ENCODE data around the gene CDIPT. TPM values are rescaled to one million over a fixed set of nuclear protein-coding genes. Genes with fewer than 3 reads are reported as not detected.
"Not testable (repeated sequence)": the region's sequence is repeated elsewhere in the genome, so short reads cannot be mapped to it uniquely, and the experiment has no call there.

CDIPT gene, protein sequence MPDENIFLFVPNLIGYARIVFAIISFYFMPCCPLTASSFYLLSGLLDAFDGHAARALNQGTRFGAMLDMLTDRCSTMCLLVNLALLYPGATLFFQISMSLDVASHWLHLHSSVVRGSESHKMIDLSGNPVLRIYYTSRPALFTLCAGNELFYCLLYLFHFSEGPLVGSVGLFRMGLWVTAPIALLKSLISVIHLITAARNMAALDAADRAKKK
- total RNA-seq, result 31.1 TPM

DNA sequence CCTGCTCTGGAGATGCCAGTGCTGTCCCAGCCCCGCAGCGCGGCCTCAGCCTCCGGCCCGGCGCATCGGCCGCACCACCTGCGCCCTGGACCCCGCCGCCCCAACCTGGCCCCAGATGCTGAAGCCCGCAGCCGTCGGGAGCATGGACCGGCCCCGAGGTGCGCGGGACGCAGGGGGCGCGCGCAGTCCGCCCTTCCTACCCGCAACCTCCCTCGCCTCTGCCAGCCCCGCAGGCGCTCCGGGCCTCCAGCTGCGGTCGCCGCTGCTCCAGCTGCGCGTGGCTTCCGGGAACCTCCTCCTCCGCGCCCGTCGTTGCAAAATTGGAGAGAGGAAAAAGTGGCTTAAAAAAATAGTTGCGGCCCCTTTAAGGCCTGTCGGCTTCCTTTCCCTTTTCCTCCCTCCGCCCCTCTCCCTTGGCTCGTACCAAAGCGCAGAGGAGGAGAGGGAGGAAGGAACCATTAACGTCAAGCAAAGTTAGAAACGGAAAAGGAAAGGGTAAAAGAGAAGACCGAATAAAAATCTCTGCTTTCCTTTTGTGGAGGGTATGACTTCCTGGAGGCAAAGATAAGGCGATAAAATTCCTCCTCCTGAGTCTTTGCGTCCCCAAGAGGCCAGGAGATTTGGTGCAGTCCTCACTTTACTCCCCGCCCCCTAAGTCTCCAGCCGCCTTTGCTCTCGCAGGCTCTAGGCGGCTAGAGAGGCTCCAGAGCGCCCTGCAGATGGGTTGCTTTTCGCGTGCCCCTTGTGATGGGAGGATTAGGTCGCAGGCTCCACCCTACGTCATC lies at the start of gene CDIPT:
Gene CDIPT (minus strand): TSS at position 343 of the 785 bp plus-strand sequence. CDS start 369 bp downstream, outside the sequence.
- DNase-seq, result peak; percentile 96

DNA sequence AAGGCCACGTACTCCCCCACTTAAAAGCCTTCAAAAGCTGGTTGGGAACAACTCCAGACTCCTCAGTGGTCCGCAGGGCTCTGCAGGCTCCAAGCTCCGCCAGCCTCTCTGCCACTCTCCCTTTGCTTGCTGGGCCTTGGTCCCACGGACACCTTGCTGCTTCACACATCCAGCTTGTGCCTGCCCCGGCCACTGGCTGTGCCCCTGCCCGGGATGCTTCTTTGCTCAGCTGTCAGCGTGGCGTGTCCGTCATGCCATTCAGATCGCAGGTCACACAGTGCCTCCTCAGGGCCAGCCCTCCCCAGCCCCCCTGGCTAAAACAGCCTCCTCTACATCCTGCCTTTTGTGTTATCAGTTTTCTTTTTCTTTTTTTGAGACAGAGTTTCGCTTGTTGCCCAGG lies 49.1 kb upstream of the CDIPT start:
- no peak for DNase-seq

DNA sequence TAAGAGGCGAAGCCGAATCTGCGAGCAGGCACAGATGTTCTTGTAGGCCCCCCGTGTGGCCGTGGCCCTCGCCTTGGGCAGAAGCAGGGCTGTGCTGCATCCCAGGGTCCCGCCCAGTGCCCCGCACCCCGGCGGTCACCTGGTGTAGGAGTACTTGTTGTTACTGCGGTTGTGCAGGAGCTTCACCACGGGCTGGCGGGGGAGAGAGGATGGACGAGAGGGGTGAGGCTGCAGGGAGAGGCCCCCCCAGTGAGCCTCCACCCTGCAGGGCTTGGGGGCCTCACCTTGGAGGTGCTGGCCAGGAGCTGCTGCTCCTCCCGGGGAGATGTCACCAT lies 48.6 kb upstream of the CDIPT start:
- no peak for DNase-seq

DNA sequence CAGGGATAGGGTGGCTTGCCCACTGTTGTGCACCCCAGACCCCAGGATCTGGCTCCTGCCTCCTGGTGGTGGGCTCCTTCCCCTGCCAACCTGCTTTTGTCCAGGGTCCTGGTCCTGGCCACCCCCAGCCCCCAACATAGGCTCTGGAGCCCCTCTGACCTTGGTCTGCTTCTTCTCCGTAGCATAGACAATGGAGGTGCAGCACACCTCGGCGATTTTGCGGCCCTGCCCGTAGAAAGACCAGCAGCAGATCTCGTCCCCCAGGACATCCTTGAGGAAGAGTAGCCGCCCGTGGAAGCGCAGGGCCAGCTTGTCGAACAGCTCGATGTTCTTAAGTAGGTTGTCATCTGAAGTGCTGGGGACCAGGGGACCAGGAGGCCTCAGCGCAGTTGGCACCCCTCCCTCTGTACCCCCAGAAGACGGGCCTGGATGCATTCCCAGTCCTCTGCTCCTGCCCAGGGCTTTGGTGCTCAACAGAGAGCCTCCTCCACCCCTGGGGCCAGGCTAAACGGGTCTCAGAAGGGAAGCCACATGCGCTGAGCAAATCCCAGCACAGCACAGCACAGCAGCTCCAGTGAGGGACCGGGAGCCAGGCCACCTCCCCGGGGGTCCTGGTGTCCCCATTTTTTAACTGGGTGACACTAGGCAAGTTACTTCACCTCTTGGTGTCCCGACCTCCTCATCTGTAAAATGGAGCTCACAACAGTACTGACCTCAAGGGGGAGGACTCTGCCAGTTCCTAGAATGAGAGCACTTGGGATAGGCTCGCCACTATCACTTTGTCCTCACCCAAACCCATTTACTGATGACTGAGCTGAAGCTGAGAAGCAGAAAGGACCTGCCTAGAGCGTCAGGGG lies 48.0 kb upstream of the CDIPT start:
- DNase-seq, result no peak

DNA sequence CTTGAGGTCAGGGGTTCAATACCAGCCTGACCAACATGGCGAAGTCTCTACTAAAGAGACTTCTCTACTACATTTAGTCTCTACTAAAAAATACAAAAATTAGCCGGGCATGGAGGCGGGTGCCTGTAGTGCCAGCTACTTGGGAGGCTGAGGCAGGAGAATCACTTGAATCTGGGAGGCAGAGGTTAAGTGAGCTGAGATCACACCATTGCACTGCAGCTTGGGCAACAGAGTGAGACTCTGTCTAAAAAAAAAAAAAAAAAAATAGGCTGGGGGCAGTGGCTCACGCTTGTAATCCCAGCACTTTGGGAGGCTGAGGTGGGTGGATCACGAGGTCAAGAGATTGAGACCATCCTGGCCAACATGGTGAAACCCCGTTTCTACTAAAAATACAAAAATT lies 46.8 kb upstream of the CDIPT start:
- not testable (repeated sequence) for DNase-seq

DNA sequence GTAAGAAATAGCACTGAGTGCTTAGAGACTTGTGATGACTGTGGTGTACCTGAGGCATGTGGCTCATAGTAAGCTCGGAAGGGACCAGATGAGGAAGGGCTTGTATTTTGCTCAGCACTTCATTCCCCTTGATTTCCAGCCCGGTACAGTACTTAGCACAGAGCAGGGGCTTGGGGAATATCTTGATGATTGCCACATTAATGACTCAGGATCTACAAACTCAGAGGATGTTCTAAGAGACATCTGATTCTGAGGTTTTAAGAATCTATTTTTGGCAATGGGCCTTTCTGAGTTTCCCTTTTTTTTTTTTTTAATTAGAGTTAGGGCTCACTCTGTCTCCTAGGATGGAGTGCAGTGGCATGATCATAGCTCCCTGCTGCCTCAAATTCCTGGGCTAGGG lies 46.4 kb upstream of the CDIPT start:
- no peak for DNase-seq

DNA sequence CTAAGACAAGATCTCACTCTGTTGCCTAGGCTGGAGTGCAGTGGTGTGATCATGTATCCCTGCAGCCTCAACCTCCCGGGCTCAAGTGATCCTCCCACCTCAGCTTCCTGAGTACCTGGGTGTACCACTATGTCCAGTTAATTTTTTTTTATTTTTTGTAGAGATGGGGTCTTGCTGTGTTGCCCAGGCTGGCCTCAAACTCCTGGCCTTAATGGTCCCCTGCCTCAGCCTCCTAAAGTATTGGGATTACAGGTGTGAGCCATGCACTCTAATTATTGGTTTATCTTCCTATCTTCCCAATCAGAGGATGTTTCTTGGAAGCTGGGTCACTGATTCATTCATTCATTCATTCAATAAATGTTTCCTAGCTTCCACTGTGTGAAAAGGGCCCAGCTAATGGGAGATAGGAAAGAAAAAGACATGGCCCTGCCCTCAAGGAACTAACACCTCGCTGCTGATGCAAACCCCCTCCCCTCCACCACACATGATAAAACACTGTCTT lies 45.7 kb upstream of the CDIPT start:
- DNase-seq, result no peak

DNA sequence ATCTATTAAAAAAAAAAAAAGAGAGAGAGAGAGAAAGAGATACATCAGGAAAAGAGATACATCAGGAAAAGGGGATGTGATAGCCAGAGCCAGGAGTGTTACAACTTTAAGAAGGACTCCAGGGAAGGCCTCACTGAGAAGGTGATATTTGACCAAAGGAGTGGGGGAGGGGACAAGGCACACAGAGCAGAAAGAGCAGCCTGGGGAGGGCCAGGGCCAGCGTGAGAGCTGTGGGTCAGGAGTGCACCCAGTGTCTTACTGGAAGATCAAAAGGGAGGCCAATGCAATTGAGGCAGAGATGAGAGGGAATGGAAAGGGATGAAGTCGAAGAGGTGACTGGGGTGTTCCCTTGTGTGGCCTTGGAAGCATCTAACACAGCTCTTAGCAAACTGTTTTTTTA lies 44.9 kb upstream of the CDIPT start:
- DNase-seq, result no peak

DNA sequence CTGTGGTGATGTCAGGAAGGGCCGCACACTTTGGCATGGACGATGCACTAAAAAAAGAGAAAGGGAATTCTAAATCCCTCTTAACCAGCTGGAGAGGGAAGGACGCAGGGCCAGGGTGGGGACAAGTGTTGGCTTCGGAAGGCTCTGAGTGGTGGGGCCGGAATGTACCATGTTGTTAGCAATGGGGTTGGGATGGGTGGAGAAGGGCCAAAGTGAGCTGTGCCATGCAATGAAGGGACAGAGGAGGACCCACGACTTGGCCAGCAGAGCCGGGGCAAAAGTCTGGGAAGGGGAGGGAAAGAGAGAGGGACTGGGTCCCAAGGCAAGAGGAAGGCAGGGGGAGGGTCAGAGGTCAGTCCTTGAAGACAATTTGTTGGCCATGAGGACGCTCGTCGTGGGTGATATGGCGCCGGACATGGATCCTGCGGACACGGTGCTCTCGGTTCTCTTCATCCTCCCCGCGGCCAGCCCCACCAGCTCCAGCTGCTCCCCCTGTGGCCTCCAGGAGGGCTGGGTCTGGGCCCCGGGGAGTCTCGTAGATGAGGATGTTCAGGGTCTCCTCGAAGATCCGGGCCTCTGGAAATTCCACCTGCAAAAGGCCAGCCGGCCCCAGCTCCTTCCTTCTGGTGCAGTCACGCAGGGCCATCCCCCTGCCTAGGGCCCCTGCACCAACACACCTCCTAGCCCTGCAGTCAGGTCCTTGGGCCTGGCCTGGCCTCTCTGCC lies 43.7 kb upstream of the CDIPT start:
- DNase-seq, result no peak

DNA sequence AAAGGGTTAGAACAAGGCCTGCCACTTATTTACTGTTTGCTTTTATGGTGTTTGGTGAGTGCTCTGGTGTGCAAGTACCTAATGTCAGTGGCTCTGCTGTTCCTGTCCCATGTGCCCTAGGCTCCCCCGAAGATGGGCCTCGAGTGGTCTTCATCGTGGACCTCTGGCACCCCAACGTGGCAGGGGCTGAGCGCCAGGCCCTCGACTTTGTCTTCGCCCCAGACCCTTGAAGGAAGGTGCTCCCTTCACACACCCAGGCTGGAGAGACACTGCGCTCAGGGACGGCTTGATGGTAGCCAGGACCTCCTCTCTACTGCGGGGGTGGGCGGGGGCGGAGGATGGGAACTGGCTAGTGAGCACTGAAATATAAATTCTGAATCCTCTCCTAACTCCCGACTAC lies 42.6 kb upstream of the CDIPT start:
- DNase-seq, result no peak

DNA sequence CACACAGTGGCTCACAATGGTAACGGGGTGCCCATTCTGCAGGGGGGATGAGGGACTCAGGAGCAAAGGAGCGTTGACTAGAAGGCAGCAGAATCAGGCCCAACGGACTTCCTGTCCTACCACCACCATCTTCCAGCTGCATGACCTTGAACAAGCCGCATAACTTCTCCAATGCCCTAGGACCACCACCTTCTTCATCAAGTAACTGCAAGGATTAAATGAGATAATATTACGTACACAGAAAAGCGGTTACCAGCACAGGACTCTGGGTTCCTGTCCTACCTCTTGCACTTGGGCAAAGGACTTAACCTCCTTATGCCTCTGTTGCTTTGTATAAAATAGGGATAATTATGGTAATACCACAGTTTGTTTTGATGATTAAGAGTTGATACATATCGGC lies 41.9 kb upstream of the CDIPT start:
- no peak for DNase-seq

DNA sequence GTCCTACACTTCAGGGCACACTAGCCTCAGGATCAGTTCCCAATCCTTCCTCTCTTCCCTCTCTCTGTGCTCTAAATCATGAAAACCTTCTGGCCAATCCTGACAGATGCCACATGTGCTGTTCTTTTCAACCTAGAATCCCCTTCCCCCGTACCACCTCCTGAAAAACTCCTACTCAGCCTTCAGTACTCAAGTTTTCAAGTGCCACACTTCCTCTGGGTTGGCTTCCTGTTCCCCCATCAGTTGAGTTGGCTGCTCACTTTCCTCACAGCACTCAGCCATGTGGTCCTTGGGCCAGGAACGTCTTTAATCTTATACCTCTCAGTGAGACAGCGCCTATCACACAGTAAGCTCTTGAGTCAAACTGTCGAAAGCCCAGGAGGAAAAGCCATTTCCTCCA lies 40.6 kb upstream of the CDIPT start:
- DNase-seq, result no peak

DNA sequence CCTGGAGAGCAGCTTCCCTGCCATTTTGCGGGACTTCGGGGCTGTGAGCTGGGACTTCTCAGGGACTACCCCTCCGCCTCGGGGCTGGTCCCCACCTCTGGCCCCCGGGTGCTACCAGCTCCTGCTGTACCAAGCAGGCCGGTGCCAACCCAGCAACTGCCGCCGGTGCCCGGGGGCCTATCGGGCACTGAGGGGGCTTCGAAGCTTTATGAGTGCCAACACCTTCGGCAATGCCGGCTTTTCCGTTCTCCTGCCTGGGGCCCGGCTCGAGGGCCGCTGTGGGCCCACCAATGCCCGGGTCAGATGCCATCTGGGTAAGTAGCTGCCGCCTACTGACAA lies 38.5 kb upstream of the CDIPT start:
- no peak for DNase-seq

DNA sequence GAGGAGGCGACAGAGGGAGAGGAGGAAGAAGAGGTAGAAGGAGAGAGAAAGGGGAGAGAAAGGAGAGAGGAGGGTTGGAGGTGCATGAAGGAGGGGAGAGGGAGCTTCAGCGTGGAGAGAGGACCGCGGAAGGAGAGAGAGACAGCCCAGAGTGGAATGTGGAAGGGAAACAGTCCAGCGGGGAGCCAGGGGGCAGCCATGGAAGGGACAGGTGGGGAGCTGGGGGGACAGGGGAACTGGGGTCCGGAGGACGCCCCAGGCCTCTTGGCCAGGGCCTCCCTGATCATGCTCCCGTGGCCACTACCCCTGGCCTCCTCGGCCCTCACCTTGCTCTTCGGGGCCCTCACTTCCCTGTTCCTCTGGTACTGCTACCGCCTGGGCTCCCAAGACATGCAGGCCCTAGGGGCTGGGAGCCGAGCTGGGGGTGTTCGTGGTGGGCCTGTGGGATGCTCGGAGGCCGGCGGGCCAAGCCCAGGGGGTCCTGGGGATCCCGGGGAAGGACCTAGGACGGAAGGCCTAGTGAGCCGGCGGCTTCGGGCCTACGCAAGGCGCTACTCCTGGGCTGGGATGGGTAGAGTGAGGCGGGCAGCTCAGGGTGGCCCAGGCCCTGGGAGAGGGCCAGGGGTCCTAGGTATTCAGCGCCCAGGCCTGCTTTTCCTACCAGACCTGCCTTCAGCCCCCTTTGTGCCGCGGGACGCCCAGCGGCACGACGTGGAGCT lies 38.0 kb upstream of the CDIPT start:
- no peak for DNase-seq

DNA sequence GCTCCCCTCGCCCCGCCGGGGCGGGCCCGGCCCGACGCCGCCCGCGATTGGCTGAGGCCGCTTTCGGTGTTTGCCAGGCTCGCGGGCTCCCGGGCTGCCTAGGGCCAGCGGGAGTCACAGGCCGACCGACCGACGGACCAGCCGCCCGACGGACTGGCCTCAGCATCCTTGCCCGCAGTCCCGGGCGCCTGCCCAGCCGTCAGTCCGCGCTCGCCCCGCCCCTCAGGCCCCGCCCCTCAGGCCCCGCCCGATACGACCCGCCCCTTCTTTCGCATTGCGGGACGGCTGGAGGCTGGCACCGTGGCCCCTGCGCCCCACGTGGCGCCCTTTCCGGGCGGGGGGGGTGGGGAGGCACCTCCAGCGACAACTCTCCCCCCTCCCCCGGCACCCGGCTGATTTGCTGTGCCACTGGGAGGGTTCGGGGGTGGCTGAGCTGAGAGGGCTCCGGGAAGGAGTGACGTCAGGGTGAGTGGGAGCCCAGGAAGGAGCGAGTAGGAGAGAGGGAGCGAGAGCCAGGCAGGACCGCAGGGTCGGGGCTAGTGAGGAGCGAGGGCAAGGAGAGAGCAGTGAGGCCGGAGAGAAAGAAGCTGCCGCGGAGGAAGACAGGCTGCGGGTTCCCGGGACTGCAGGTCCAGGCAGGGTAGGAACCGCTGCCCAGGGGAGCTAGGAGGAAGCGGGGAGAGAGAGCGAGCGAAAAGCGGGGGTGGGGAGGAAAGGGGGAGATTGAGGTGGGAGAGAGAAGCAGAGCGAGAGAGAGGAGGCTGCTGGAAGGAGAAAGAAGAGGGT lies 37.3 kb upstream of the CDIPT start, which contains the start of gene ASPHD1:
Gene ASPHD1 (plus strand): TSS at position 387 of the 786 bp plus-strand sequence. CDS start 484 bp downstream, outside the sequence.
- DNase-seq, result peak; percentile 36

DNA sequence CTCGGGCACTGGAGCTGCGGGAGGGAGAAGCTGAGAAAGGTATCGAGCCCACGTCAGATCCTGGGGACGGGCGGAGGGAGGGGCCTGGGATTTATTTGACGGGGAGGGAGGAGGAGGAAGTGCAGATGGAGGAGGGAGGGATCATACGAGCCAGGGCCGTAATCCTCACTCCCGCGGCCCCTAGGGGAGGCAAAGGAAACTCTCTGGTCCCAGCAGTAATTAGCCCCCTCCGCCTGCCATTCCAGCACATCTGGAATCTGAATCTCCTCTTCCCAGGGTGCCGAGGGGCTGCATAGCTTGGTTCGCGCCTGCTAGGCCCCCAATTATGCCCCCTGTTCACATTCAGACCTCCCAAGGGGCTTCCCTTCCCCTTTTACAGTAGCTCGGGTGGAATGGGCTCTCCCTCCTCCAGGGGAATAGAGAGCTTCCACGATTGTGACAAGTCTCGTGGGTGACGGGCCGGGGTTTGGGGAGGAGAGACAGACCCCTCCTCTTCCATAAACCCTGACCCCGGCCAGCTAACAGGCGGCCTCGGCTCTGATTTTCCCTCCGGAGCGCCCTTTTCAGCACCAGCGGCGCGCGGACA lies 36.6 kb upstream of the CDIPT start, which contains the start of gene SEZ6L2:
Gene SEZ6L2 (minus strand): TSS at position 35 of the 586 bp plus-strand sequence. CDS start 531 bp downstream, outside the sequence.
- peak; percentile 52 for DNase-seq

DNA sequence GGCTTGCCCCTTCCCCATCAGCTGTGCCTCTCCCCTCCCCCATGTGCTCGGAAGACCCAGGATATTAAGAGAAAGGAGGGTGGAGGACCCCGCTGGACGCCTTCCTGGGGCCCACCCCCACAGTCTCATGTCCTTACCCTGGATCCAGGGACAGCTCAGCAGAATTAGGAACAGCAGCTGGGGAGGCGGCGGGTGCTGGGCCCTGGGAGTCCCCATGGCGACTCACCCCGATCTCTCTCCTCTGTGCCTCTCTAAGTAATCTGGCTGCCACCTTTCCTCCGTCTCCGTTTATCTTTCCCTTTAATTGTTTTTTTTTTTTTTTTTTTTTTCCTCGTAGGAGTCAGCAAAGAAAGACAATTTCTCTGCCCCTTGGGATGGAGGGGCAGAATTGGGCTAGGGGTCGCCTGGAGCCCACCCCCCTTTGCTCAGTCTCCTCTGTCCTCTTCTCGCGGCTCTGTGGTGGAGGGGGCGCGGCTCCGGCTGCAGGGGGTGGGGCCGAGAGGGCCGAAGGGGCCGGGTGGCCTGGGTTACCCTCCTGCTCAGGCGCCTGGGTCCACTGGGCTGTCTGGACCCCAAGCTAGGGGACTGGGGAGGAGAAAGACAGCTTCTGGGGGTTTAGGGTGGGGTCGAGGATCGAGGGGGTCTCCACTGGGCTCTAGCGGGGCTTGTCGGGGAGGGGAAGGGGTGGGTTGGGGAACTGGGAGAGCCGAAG lies 35.9 kb upstream of the CDIPT start:
- no peak for DNase-seq

DNA sequence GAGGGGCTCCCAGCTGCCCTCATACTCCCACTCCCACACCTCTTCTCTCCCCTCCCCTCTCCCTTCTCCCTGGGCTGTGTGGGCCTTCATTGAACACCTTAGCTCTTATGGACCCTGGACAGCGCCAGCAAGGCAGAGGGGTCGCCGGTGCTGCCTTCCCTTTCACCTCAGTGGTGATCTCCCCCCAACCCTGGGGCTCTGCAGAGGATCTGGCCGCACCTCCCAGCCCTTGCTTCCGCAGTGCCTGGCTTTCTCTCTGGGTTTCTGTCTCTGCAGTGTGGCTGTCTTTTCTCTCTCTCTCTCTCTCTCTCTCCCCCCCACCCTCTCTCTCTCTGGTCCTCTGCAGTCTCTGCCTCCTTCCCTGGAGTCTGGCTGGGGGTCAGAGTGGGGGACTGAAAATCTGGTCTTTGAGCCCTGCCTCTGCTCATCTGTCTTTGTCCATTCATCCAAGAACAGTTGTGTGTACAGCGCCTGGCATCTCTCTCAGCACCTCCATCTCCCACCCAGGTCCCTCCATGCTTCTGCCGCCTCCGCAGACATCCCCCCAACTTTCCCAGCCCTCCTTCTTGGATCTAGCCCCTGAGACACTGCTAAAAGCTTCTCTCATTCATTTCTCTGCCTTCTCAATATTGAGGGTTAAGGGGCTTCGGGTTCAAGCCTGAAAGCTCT lies 35.2 kb upstream of the CDIPT start:
- DNase-seq, result no peak

DNA sequence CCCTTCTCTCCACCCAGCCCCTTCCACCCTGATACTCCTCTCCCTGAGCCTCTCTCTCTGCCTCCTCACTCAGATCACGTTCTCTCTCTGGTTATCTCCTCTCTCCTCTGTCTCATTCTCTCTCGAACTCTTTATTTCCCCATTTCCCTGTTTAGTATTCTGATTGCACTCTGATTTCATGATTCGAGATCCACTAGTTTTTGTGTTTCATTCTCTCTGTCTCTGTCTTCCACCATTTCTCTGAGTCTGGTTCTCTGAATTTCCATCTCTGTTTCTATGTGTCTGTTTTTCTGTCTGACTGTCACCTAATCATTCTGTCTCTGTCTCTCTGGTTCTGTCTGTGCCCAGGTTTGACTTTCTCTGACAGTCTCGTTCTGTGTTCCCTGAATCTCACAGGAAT lies 34.3 kb upstream of the CDIPT start:
- DNase-seq, result no peak
